ENCODE data around the gene MUC5B.

MUC5B gene

GRCh38 chr11:1192741-1193325, 30.0 kb upstream of the MUC5B start:
- no peak for DNase-seq (ENCODE audit: low spot score)

- no peak for DNase-seq (ENCODE audit: low spot score)
Observed at GRCh38 chr11:1193326-1194230, 29.3 kb upstream of the MUC5B start.

GRCh38 chr11:1194231-1194976, 28.5 kb upstream of the MUC5B start:
- DNase-seq (ENCODE audit: low spot score), result no peak

- no peak for DNase-seq (ENCODE audit: low spot score)
Observed at GRCh38 chr11:1194977-1195681, 27.7 kb upstream of the MUC5B start.

GRCh38 chr11:1195682-1196515, 27.0 kb upstream of the MUC5B start:
- DNase-seq (ENCODE audit: low spot score), result no peak

GRCh38 chr11:1196516-1197391, 26.1 kb upstream of the MUC5B start:
- no peak for DNase-seq (ENCODE audit: low spot score)

GRCh38 chr11:1197431-1197885, 25.4 kb upstream of the MUC5B start:
- DNase-seq (ENCODE audit: low spot score), result no peak

- no peak for DNase-seq (ENCODE audit: low spot score)
Observed at GRCh38 chr11:1197886-1198560, 24.8 kb upstream of the MUC5B start.

GRCh38 chr11:1198561-1199240, 24.2 kb upstream of the MUC5B start:
- DNase-seq (ENCODE audit: low spot score), result no peak

- DNase-seq (ENCODE audit: low spot score), result no peak
Observed at GRCh38 chr11:1199241-1199750, 23.6 kb upstream of the MUC5B start.

- no peak for DNase-seq (ENCODE audit: low spot score)
Observed at GRCh38 chr11:1199751-1200610, 22.9 kb upstream of the MUC5B start.

GRCh38 chr11:1200611-1201191, 22.2 kb upstream of the MUC5B start:
- no peak for DNase-seq (ENCODE audit: low spot score)

GRCh38 chr11:1201395-1202153, 21.3 kb upstream of the MUC5B start:
- DNase-seq (ENCODE audit: low spot score), result no peak

GRCh38 chr11:1202154-1202775, 20.6 kb upstream of the MUC5B start:
- no peak for DNase-seq (ENCODE audit: low spot score)

GRCh38 chr11:1202776-1203504, 19.9 kb upstream of the MUC5B start:
- peak; percentile 37 for DNase-seq (ENCODE audit: low spot score)
